Esophagus squamous epithelium (tissue), 5 donors: ENCODE measurements around the gene FGF1. TPM values are rescaled to one million over a fixed set of nuclear protein-coding genes. Genes with fewer than 3 reads are reported as not detected.

Source experiments
- DNase-seq: peaks from one replicate; lab custom pipeline; 2025; lab: John Stamatoyannopoulos, UW
- H3K27ac ChIP-seq, 4 donors: fragments of 200-600 bp; sonication (generic); one replicate each; pipeline ENCODE4 v1.5.1; 2016 to 2019; ENCODE audit warnings: mild to moderate bottlenecking in 1 of 4
- H3K27me3 ChIP-seq, 4 donors: fragments of 200-600 bp; sonication (generic); 1 replicate in 3 of 4; 2 replicates in 1 of 4; pipeline versions ENCODE4 v1.5.1 to v1.6.0; 2017 to 2021; ENCODE audit warnings: antibody characterized with exemption in 1 of 4
- H3K36me3 ChIP-seq, 3 donors: fragments of 200-600 bp; sonication (generic); one replicate each; pipeline ENCODE4 v1.5.1; 2016 to 2019
- H3K4me1 ChIP-seq, 3 donors: fragments of 200-600 bp; sonication (generic); one replicate each; pipeline ENCODE4 v1.5.1; 2017 to 2019
- H3K4me3 ChIP-seq, 4 donors: fragments of 200-600 bp; sonication (generic); 1 replicate in 3 of 4; 2 replicates in 1 of 4; pipeline ENCODE4 v1.5.1; 2016 to 2019; ENCODE audit warnings: mild to moderate bottlenecking in 2 of 4, moderate library complexity in 1 of 4
- H3K9me3 ChIP-seq, 3 donors: fragments of 200-600 bp; sonication (generic); one replicate each; pipeline ENCODE4 v1.5.1; 2016 to 2019
- CTCF ChIP-seq, 6 experiments: fragments of 450-650 bp in 4 of 6; fragments of 200-600 bp in 2 of 6; sonication (generic) in 2 of 6; IDR thresholded peaks; one replicate each; pipeline ENCODE4 v1.5.1; 2016 to 2019; ENCODE audit warnings: antibody characterized with exemption in 6 of 6, mild to moderate bottlenecking in 4 of 6, moderate library complexity in 4 of 6
- POLR2A ChIP-seq, 4 donors: fragments of 450-650 bp; IDR thresholded peaks; one replicate each; pipeline ENCODE4 v1.6.1; 2017; ENCODE audit warnings: antibody characterized with exemption in 4 of 4, mild to moderate bottlenecking in 4 of 4, moderate library complexity in 3 of 4
- WGBS, 2 donors: methylation state at CpG; one replicate each; pipeline ENCODE4 v1.1.5; 2018; 5-methylcytosine and 5-hydroxymethylcytosine counted together
- intact Hi-C: fragments of 100-400 bp; cut with DNase I; formaldehyde crosslinking; loops from one replicate; pipeline ENCODE4 v1.15.0; 2022
- total RNA-seq, 4 donors: library from RNA; depleted of rRNA; stranded (reverse); fragments of >200 nt; gene quantifications; one replicate each; pipeline ENCODE4 v1.1.0, GENCODE V29; 2016
- donor health status: DM: yes; HTN: yes; CAD: no.

Gene FGF1
- total RNA-seq, 4 donors from 2014 or later, result 0.38 to 2.4 (median 1.6) TPM; not detected in 1

GRCh38 chr5:142598338-142598700 lies 87.6 kb downstream of the FGF1 start:
- DNase-seq, result no peak
- Histone ChIP-seq H3K9me3 (no peaks in the 10 kb centered on the region), H3K27ac (no peak overlapping the region), H3K4me1 (peaks cover 0 to 16% (median 0%) of the 10 kb centered on the region in 3 donors), H3K36me3 (no peaks in the 10 kb centered on the region), H3K4me3 (no peak overlapping the region), H3K27me3 (no peaks in the 10 kb centered on the region)
- no peak for TF ChIP-seq POLR2A (IDR thresholded peaks at IDR 0.05)
- peak in 1 of 6 experiments; percentile 39 for TF ChIP-seq CTCF (IDR thresholded peaks at IDR 0.05)
- intact Hi-C loops, result no loop called here

GRCh38 chr5:142597546-142598337 lies 88.1 kb downstream of the FGF1 start:
- Histone ChIP-seq H3K36me3 (no peaks in the 10 kb centered on the region), H3K4me3 (no peak overlapping the region), H3K9me3 (no peaks in the 10 kb centered on the region), H3K4me1 (peaks cover 0 to 16% (median 0%) of the 10 kb centered on the region in 3 donors), H3K27ac (no peak overlapping the region), H3K27me3 (no peaks in the 10 kb centered on the region)
- intact Hi-C loops, result no loop called here
- no peak for DNase-seq
- TF ChIP-seq CTCF (IDR thresholded peaks at IDR 0.05) (no peak), POLR2A (IDR thresholded peaks at IDR 0.05) (no peak)
- WGBS, 2 donors, result 42 to 58% methylated on average over 6 of the region's 6 CpGs

- no peaks in the 10 kb centered on the region for H3K9me3 ChIP-seq
- intact Hi-C loops, result no loop called here
- no peaks in the 10 kb centered on the region for H3K36me3 ChIP-seq
- H3K27me3 ChIP-seq, result no peaks in the 10 kb centered on the region
- no peak overlapping the region for H3K27ac ChIP-seq
- no peak overlapping the region for H3K4me3 ChIP-seq
- WGBS, 2 donors, result 91 to 95% methylated on average over 3 of the region's 3 CpGs
- DNase-seq, result no peak
- H3K4me1 ChIP-seq, result peaks cover 0 to 16% (median 0%) of the 10 kb centered on the region in 3 donors
- TF ChIP-seq POLR2A (IDR thresholded peaks at IDR 0.05) (no peak), CTCF (IDR thresholded peaks at IDR 0.05) (no peak)
Measured at GRCh38 chr5:142597025-142597424, 88.9 kb downstream of the FGF1 start.

GRCh38 chr5:142592365-142592764 lies 93.5 kb downstream of the FGF1 start:
- no peak for DNase-seq
- peaks cover 0 to 22% (median 0%) of the 10 kb centered on the region in 4 donors for H3K27me3 ChIP-seq
- no peaks in the 10 kb centered on the region for H3K9me3 ChIP-seq
- no peaks in the 10 kb centered on the region for H3K4me1 ChIP-seq
- TF ChIP-seq POLR2A (IDR thresholded peaks at IDR 0.05) (no peak), CTCF (IDR thresholded peaks at IDR 0.05) (no peak)
- no peaks in the 10 kb centered on the region for H3K36me3 ChIP-seq
- WGBS, 2 donors, result 78 to 79% methylated on average over 4 of the region's 4 CpGs
- intact Hi-C loops, result no loop called here
- H3K4me3 ChIP-seq, result no peak overlapping the region
- no peak overlapping the region for H3K27ac ChIP-seq

- DNase-seq, result no peak
- no peak overlapping the region for H3K27ac ChIP-seq
- TF ChIP-seq CTCF (IDR thresholded peaks at IDR 0.05) (no peak), POLR2A (IDR thresholded peaks at IDR 0.05) (no peak)
- no peaks in the 10 kb centered on the region for H3K4me1 ChIP-seq
- H3K27me3 ChIP-seq, result peaks cover 0 to 22% (median 0%) of the 10 kb centered on the region in 4 donors
- H3K4me3 ChIP-seq, result no peak overlapping the region
- H3K9me3 ChIP-seq, result no peaks in the 10 kb centered on the region
- 64 to 70% methylated on average over 4 of the region's 4 CpGs for WGBS, 2 donors
- H3K36me3 ChIP-seq, result no peaks in the 10 kb centered on the region
- intact Hi-C loops, result no loop called here
Measured at GRCh38 chr5:142590451-142591231, 95.2 kb downstream of the FGF1 start.
